Heart right ventricle (tissue), 16 donors: ENCODE results near the gene ANO2. TPM values are rescaled to one million over a fixed set of nuclear protein-coding genes. Genes with fewer than 3 reads are reported as not detected.

Experiments
- ATAC-seq, 8 donors: fragments of 200-7000 bp; cut with Tn5 transposase; one replicate each; pipeline ENCODE4 v1.9.1; 2020; ENCODE audit warnings: mild to moderate bottlenecking in 8 of 8, moderate library complexity in 8 of 8, moderate number of reproducible peaks in 1 of 8
- DNase-seq, 2 donors: peaks; one replicate each; pipeline ENCODE4 v3.0.0-alpha.2; 2020
- H3K27ac ChIP-seq, 10 donors: fragments of 200-600 bp; sonication (generic) in 2 of 10; one replicate each; pipeline versions ENCODE4 v1.5.0 to v1.8.0; 2020 to 2022; ENCODE audit warnings: mild to moderate bottlenecking in 3 of 10
- H3K27me3 ChIP-seq, 7 donors: fragments of 200-600 bp; one replicate each; pipeline ENCODE4 v1.8.0; 2021 to 2022; ENCODE audit warnings: mild to moderate bottlenecking in 2 of 7
- H3K36me3 ChIP-seq, 9 donors: fragments of 200-600 bp; sonication (generic) in 1 of 9; one replicate each; pipeline versions ENCODE4 v1.5.0 to v1.8.0; 2020 to 2022; ENCODE audit warnings: mild to moderate bottlenecking in 2 of 9
- H3K4me1 ChIP-seq, 9 donors: fragments of 200-600 bp; sonication (generic) in 1 of 9; one replicate each; pipeline versions ENCODE4 v1.5.0 to v1.8.0; 2020 to 2022; ENCODE audit warnings: mild to moderate bottlenecking in 4 of 9
- H3K4me3 ChIP-seq, 10 donors: fragments of 200-600 bp; sonication (generic) in 2 of 10; one replicate each; pipeline versions ENCODE4 v1.5.0 to v1.8.0; 2020 to 2022; ENCODE audit warnings: mild to moderate bottlenecking in 7 of 10, moderate library complexity in 2 of 10
- H3K9me3 ChIP-seq, 11 donors: fragments of 200-600 bp in 10 of 11; sonication (generic) in 2 of 11; one replicate each; pipeline versions ENCODE4 v1.5.0 to v1.8.0; 2013 to 2022; ENCODE audit warnings: mild to moderate bottlenecking in 2 of 11, control low read depth in 1 of 11, moderate library complexity in 1 of 11
- CTCF ChIP-seq, 9 donors: fragments of 200-600 bp; sonication (generic) in 2 of 9; IDR thresholded peaks; one replicate each; pipeline versions ENCODE4 v1.5.0 to v1.8.0; 2021 to 2022; ENCODE audit warnings: antibody characterized with exemption in 9 of 9, mild to moderate bottlenecking in 5 of 9, moderate library complexity in 1 of 9
- WGBS, 2 donors: extraction: QIAGEN DNeasy Blood & Tissue Kit; methylation state at CpG; one replicate each; pipeline ENCODE4 v1.1.7; 2013; ENCODE audit warnings: inconsistent platforms in 1 of 2; 5-methylcytosine and 5-hydroxymethylcytosine counted together
- intact Hi-C, 10 donors: fragments of 100-400 bp; cut with DNase I; formaldehyde crosslinking; loops; one replicate each; pipeline versions ENCODE4 v1.11.1 to v1.14.2; 2022
- polyA plus RNA-seq, 2 donors: library from polyadenylated mRNA; stranded (reverse); fragments of 200-250 nt; gene quantifications; one replicate each; pipeline ENCODE4 v1.2.3, GENCODE V29; 2013
- total RNA-seq, 10 donors: library from RNA; stranded (reverse); fragmentation: NEBNext Ultra II Directional in 3 of 10; extraction: Animal tissue kit (Norgen Biotek cat#: 25700) in 3 of 10; gene quantifications; one replicate each; pipeline versions ENCODE4 v1.2.1 to v1.2.4, GENCODE V29; 2021 to 2023
- donor health status: Arrhythmogenic right ventricular cardiomyopathy.
- donor health status: ischemic (EF 13 %, LVEDD 7.1; RV severe dilation, severe dysfunction).
- donor health status: healthy with polysubstance abuse.
- donor health status: DM: no; HTN: yes; CAD: no.
- donor health status: DM: no; HTN: no; CAD: no.
- donor health status: ischemic (EF 25% LVEDD 6.9; RV normal size, moderate dysfunction).
- donor health status: ischemic (EF 25% LVEDD 5.7; RV mildly dilated, moderate dysfunction).
- donor health status: healthy.
- donor health status: DM: yes; HTN: yes; CAD: no.
- donor health status: Ischemic cardiomyopathy.
- donor health status: ischemic (EF 35%, LVEDD 5.7; RV mildly dilated, moderate dysfunction).
- donor health status: nonischemic (EF 11% LVEDD 7.7; RV severe dilation, severe dysfunction).
- donor health status: DM: yes; HTN: yes; CAD: no.
- donor health status: PGD.
- donor health status: ischemic (EF 29% LVEDD 5.4; RV normal size, mild dysfunction).
- donor health status: nonischemic (EF 23%, LVEDD 6.1; RV moderate dilation, normal function).

ANO2 gene
- total and polyA plus RNA-seq, 12 donors: 4.0 to 15.2 (median 12.0) TPM

GRCh38 chr12:5628501-5628900 lies 316.6 kb downstream of the ANO2 start:
- H3K4me3 ChIP-seq: no peak overlapping the region
- peaks cover 0 to 13% (median 0%) of the 10 kb centered on the region in 7 donors for H3K27me3 ChIP-seq

GRCh38 chr12:5627053-5627630 lies 317.9 kb downstream of the ANO2 start:
- H3K4me3 ChIP-seq: no peak overlapping the region
- 92 to 97% methylated on average over 8 of the region's 8 CpGs for WGBS, 2 donors
- ATAC-seq: no peak
- peaks cover 0 to 6% (median 0%) of the 10 kb centered on the region in 7 donors for H3K27me3 ChIP-seq
- H3K4me1 ChIP-seq: peaks cover 0 to 20% (median 3%) of the 10 kb centered on the region in 9 donors
- no peak for DNase-seq
- peaks cover 0 to 6% (median 0%) of the 10 kb centered on the region in 9 donors for H3K36me3 ChIP-seq
- no peak overlapping the region for H3K27ac ChIP-seq
- no peak for TF ChIP-seq CTCF (IDR thresholded peaks at IDR 0.05)
- intact Hi-C loops: loop anchor here in 1 of 10 donors (5.0 kb wide), 1 partner anchor 50 kb away; no protein-coding TSS in a partner anchor
- H3K9me3 ChIP-seq: no peaks in the 10 kb centered on the region

More at GRCh38 chr12:5628501-5628900, 316.6 kb downstream of the ANO2 start:
- H3K9me3 ChIP-seq: no peaks in the 10 kb centered on the region
- ATAC-seq: no peak
- peaks cover 0 to 34% (median 4%) of the 10 kb centered on the region in 9 donors for H3K4me1 ChIP-seq
- H3K36me3 ChIP-seq: peaks cover 0 to 6% (median 0%) of the 10 kb centered on the region in 9 donors
- intact Hi-C loops: loop anchor here in 1 of 10 donors (5.0 kb wide), 1 partner anchor 51 kb away; no protein-coding TSS in a partner anchor
- 98% methylated on average over 8 of the region's 8 CpGs for WGBS, 2 donors
- DNase-seq: no peak
- H3K27ac ChIP-seq: no peak overlapping the region
- no peak for TF ChIP-seq CTCF (IDR thresholded peaks at IDR 0.05)

GRCh38 chr12:5626151-5626550 lies 318.9 kb downstream of the ANO2 start:
- no peak for TF ChIP-seq CTCF (IDR thresholded peaks at IDR 0.05)
- Histone ChIP-seq H3K4me3 (no peak overlapping the region), H3K27me3 (no peaks in the 10 kb centered on the region), H3K9me3 (no peaks in the 10 kb centered on the region), H3K36me3 (peaks cover 0 to 6% (median 0%) of the 10 kb centered on the region in 9 donors), H3K27ac (peak overlapping the region in 1 of 10 donors; percentile 52), H3K4me1 (peaks cover 0 to 17% (median 3%) of the 10 kb centered on the region in 9 donors)
- intact Hi-C loops: loop anchor here in 1 of 10 donors (5.0 kb wide), 1 partner anchor 49 kb away; no protein-coding TSS in a partner anchor
- WGBS, 2 donors: 85 to 92% methylated on average over 7 of the region's 7 CpGs
- DNase-seq: no peak
- no peak for ATAC-seq

- peak overlapping the region in 6 of 10 donors; percentile 15 to 64 (median 50) for H3K27ac ChIP-seq
These were observed 320.4 kb downstream of the ANO2 start for GRCh38 chr12:5624486-5625272.

More at GRCh38 chr12:5624486-5625272, 320.4 kb downstream of the ANO2 start:
- Histone ChIP-seq H3K36me3 (peaks cover 0 to 6% (median 0%) of the 10 kb centered on the region in 9 donors), H3K4me3 (no peak overlapping the region), H3K9me3 (no peaks in the 10 kb centered on the region), H3K27me3 (no peaks in the 10 kb centered on the region), H3K4me1 (peaks cover 0 to 17% (median 3%) of the 10 kb centered on the region in 9 donors)
- peak in 1 of 2 donors; percentile 13 for DNase-seq
- ATAC-seq: peak in 7 of 8 donors; percentile 34 to 91 (median 69)
- 64 to 67% methylated on average over 13 of the region's 13 CpGs for WGBS, 2 donors
- no peak for TF ChIP-seq CTCF (IDR thresholded peaks at IDR 0.05)
- intact Hi-C loops: loop anchor here in 1 of 10 donors (5.0 kb wide), 1 partner anchor 47 kb away; no protein-coding TSS in a partner anchor
